Cardiac fibroblast (primary cell): ENCODE results near the gene STRN.

Experiments
- DNase-seq, 2 donors: peaks; one replicate each; pipeline versions ENCODE4 v3.0.0 to v3.0.0-alpha.2; 2010; ENCODE audit warnings: low read depth in 2 of 2
- H3K4me3 ChIP-seq, 2 donors: replicated peaks in 1 of 2; 1 replicate in 1 of 2; 2 replicates in 1 of 2; pipeline ENCODE4 v1.5.1; 2011; ENCODE audit warnings: low read depth in 2 of 2, low read length in 2 of 2, mild to moderate bottlenecking in 2 of 2, moderate library complexity in 1 of 2
- TF ChIP-seq, protein P1 (sequence below): IDR thresholded peaks from one replicate; pipeline ENCODE4 v1.5.1; 2011; ENCODE audit warnings: low read depth, mild to moderate bottlenecking, low read length, inconsistent platforms

Gene STRN

DNA sequence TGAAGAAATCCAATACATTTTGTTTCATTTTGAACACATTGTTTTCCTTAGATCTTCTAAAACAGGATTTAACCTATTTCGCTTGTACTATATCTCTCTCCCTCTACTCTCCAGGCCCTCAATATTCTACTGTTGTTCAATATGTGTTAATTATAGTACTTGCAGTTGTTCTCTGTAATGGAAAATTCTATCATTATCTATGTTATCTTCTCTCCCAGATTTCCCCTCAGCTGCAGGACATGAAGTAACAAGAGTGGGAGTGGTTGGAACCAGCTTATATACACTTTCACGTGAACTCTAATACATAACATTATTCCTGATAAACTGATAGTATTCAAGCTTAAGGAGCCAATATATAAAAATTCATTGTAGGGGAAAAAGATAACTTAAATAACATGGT, 7.0 kb upstream of the STRN start:
- TF ChIP-seq, protein P1, sequence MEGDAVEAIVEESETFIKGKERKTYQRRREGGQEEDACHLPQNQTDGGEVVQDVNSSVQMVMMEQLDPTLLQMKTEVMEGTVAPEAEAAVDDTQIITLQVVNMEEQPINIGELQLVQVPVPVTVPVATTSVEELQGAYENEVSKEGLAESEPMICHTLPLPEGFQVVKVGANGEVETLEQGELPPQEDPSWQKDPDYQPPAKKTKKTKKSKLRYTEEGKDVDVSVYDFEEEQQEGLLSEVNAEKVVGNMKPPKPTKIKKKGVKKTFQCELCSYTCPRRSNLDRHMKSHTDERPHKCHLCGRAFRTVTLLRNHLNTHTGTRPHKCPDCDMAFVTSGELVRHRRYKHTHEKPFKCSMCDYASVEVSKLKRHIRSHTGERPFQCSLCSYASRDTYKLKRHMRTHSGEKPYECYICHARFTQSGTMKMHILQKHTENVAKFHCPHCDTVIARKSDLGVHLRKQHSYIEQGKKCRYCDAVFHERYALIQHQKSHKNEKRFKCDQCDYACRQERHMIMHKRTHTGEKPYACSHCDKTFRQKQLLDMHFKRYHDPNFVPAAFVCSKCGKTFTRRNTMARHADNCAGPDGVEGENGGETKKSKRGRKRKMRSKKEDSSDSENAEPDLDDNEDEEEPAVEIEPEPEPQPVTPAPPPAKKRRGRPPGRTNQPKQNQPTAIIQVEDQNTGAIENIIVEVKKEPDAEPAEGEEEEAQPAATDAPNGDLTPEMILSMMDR: no peak

DNA sequence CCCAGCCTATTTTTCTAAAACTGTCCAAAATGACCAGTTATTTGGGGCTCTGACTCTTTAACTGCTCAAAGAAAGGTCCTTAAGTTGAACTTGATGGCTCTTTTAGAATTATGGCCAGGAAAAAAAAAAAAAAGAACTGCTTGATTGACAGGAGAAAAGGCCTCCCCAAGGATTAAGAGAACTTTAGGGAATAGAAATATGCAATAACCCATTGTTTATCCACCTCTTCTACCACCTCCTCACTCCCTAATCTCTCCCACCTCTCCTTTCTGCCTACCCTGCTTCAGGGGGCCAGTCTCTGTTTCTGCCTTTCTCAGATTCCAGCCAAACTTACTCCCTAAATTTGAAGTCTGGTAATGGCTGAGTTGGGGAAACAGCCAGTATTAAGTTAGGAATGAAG, 5.7 kb upstream of the STRN start:
- H3K4me3 ChIP-seq: no peak overlapping the region
- TF ChIP-seq, protein P1: no peak

More for the DNA sequence above, 7.0 kb upstream of the STRN start:
- H3K4me3 ChIP-seq: no peak overlapping the region
- peak in 1 of 2 donors; percentile 13 for DNase-seq

DNA sequence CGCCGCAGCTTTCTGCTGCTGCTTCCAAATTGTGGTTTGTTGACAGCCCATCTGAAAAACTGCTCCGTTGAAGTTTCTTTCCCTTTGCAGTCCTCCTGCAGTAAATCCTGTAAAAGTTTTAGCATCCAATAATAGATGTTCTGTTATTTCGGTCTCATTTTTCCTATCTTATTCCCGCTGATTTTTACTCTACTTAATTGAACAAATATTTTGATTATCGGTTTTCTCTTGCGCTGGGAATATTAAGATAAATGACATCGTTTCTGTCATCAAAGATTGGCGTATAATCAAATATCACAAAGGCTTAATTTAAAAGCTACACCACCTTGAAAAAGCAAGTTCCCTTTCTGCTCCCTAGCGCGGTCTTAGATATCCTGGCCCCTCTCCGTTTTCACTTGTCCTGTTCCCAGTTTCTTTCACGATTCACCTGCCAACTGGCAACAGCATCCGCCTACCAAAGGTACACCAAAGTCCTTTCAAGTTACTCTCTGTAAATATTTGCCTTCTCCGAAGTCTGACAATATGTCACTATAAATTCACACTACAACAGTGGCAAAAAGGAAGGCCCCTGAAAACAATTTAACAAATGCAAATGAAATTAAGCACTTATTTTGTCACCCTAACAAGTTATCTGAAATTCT, 1.0 kb upstream of the STRN start:
- DNase-seq: no peak
- H3K4me3 ChIP-seq: peak overlapping the region; percentile 74 to 81
- TF ChIP-seq, protein P1: no peak

More for the DNA sequence above, 5.7 kb upstream of the STRN start:
- no peak for DNase-seq

DNA sequence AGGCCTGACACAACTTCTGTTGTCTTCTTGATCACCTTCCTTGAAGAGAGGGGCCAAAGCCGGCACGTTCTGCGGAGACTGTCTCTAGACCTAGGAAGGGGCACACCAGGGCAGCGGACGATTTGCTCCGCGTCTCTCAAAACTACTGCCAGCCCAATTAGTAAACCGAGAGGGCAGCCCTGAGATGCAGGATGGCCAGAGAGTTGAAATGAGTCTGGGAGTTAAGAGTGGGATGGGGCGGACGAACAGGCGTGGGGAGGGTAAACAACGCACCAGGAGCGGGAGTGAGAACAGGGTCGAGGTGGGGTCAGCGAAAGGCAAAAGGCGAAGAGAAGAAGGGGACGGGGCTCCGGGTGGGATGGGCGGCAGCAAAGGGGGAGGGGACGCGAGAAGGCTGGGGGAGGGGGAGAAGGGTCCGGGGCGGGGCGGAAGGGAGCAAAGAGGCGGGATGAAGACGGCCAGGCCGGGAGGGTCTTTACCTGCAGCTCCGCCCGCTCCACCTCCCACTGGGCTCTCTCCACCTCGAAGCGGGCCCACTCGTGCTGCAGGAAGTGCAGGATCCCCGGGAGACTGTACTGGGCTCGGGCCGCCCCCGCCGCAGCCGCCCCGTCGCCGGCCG, 476 bp downstream of the STRN start:
- H3K4me3 ChIP-seq: peak overlapping the region; percentile 81 to 85
- DNase-seq: no peak

DNA sequence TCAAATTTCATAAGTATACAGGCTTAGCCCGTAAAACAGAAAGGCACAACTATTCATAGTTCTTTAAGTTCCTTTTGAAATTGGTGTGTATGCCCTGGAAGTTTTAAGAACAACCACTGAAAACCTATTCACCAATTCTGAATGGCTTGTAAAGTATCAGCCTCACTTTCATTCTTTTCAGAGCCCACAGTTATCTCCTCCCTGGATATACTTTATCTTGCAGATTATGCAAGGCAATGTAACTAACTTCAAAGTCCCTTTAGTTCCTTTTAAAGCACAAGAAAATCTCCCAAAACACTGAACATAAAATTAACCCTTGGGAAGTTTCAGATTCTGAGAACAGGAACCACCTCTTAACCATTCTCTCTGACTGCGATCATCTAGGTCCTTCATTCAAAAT, 1.1 kb downstream of the STRN start:
- H3K4me3 ChIP-seq: peak overlapping the region; percentile 81 to 85
- TF ChIP-seq, protein P1: no peak
- peak in 1 of 2 donors; percentile 11 for DNase-seq

More for the DNA sequence above, 476 bp downstream of the STRN start:
- TF ChIP-seq, protein P1: no peak

DNA sequence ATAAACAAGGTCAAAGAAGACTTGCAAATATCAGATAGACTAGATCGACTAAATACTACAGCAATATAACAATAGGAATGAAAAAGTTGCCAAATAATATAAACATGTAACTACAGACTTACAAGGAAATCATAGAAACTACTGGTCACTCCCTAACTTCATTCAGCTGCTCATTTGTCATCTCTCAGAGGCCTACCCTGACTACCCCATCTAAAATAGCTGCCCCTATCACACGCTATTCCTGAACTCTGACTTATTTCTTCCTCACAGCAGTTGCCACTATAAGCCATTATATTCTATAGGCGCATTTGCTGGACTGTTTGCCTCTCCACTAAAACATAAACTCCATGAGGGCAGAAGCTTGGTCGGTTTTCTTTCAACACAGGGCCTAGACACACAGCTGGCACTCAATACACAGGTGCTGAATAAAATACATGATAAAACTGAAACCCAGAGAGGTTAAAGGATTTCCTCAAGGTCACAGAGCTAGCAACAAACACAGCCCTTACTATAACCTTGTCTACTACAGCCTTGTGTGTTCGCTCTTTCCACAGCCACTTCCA, 1.8 kb downstream of the STRN start:
- peak overlapping the region in 1 of 2 donors; percentile 81 for H3K4me3 ChIP-seq
- TF ChIP-seq, protein P1: no peak
- no peak for DNase-seq
